Activated naive CD4-positive, alpha-beta T cell treated with anti-CD3 and anti-CD28 coated beads for 36 hours (primary cell): Measurements from ENCODE around the gene ALDH1A3. TPM values are rescaled to one million over a fixed set of nuclear protein-coding genes. Genes with fewer than 3 reads are reported as not detected.

ENCODE experiments used
- CTCF ChIA-PET: fragments of 350-600 bp; sonication (Branson Sonifier 250); formaldehyde crosslinking; loops from one replicate; lab custom pipeline; 2021; ENCODE audit warnings: antibody characterized with exemption; lab: Charles Lee
- DNase-seq: peaks from one replicate; pipeline ENCODE4 v3.0.0-alpha.2; 2020
- H3K27ac Mint-ChIP-seq: one replicate; pipeline ENCODE4 v1.8.0; 2021; ENCODE audit warnings: mild to moderate bottlenecking, mixed read lengths
- H3K27me3 Mint-ChIP-seq: one replicate; pipeline ENCODE4 v1.8.0; 2021; ENCODE audit warnings: low read depth, mixed read lengths
- H3K36me3 Mint-ChIP-seq: one replicate; pipeline ENCODE4 v1.8.0; 2021; ENCODE audit warnings: low read depth, mixed read lengths
- H3K4me1 Mint-ChIP-seq: one replicate; pipeline ENCODE4 v1.8.0; 2021; ENCODE audit warnings: low read depth, mixed read lengths
- H3K4me3 Mint-ChIP-seq: one replicate; pipeline ENCODE4 v1.8.0; 2021; ENCODE audit warnings: mild to moderate bottlenecking, moderate library complexity, mixed read lengths
- H3K9me3 Mint-ChIP-seq: one replicate; pipeline ENCODE4 v1.8.0; 2021; ENCODE audit warnings: mixed read lengths
- intact Hi-C: fragments of 100-400 bp; cut with micrococcal nuclease; formaldehyde crosslinking; loops from one replicate; pipeline ENCODE4 v1.15.1; 2023
- total RNA-seq, 2 experiments: library from RNA; stranded (reverse); gene quantifications; one replicate each; pipeline ENCODE4 v1.2.3, GENCODE V29; 2021

Gene ALDH1A3
- total RNA-seq, result not detected

GRCh38 chr15:100879464-100880138 is at the start of gene ALDH1A3:
Gene ALDH1A3, plus strand, starts transcription at chr15:100879831. Its CDS starts 77 bp downstream, at chr15:100879908.
- Mint-ChIP-seq H3K9me3 (no peaks in the 10 kb centered on the region), H3K4me3 (peak within 1 kb of the TSS; percentile 68), H3K27me3 (peaks cover 63% of the 10 kb centered on the region), H3K27ac (no peak within 1 kb of the TSS), H3K36me3 (no peaks in the 10 kb centered on the region), H3K4me1 (peaks cover 9% of the 10 kb centered on the region)
- intact Hi-C loops, result no loop called here
- CTCF ChIA-PET, result interaction anchor here (0.9 to 3.0 kb wide), 4 partner anchors 31 to 530 kb away, joined by 3 to 7 read pairs (median 4); no protein-coding TSS in a partner anchor
- peak; percentile 22 for DNase-seq

- Mint-ChIP-seq H3K27me3 (peaks cover 17% of the 10 kb centered on the region), H3K27ac (no peak overlapping the region), H3K4me3 (no peak overlapping the region), H3K36me3 (no peaks in the 10 kb centered on the region), H3K4me1 (no peaks in the 10 kb centered on the region), H3K9me3 (no peaks in the 10 kb centered on the region)
- intact Hi-C loops, result no loop called here
- DNase-seq, result no peak
- CTCF ChIA-PET, result no interaction called here
Observed at GRCh38 chr15:100831467-100831866, 48.2 kb upstream of the ALDH1A3 start.

DNA sequence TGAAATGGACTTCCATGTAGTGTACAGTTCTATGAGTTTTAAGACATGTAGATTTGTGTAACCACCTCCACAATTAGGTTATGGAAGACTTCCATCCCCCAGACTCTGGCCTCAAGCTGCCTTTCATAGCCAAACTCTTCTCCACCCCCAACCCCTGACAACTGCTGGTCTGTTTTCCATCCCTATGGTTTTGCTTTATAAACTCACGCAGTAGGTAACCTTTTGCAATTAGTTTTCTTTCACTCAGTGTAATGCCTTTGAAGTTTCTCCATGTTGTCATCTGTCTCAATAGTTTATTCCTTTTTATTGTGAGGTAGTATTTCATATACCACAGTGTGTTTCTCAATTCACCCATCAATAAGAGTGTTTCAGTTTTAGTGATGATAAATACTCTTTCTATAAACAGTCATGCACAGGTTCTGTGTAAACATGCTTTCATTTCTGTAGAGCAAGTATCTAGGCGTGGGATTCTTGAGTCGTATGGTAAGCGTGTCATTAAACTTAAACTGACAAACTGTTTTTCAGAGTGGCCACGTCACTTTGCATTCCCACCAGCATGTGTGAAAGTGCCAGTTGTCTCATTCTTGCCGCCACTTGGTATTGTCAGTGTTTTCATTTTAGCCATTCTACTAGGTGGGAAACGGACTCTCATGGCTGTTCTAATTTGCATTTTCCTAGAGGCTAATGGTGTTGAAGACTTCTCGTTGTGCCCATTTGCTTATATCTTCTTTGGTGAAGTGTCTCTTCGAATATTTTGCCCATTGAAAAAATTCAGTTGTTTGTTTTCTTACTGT is 47.3 kb upstream of the ALDH1A3 start:
- CTCF ChIA-PET, result no interaction called here
- no peak for DNase-seq
- intact Hi-C loops, result no loop called here
- Mint-ChIP-seq H3K4me1 (no peaks in the 10 kb centered on the region), H3K36me3 (no peaks in the 10 kb centered on the region), H3K27ac (no peak overlapping the region), H3K9me3 (no peaks in the 10 kb centered on the region), H3K4me3 (no peak overlapping the region), H3K27me3 (peaks cover 18% of the 10 kb centered on the region)

- no peaks in the 10 kb centered on the region for H3K36me3 Mint-ChIP-seq
- H3K27ac Mint-ChIP-seq, result no peak overlapping the region
- no peaks in the 10 kb centered on the region for H3K9me3 Mint-ChIP-seq
- H3K4me3 Mint-ChIP-seq, result no peak overlapping the region
- DNase-seq, result no peak
- peaks cover 21% of the 10 kb centered on the region for H3K27me3 Mint-ChIP-seq
- intact Hi-C loops, result no loop called here
- no peaks in the 10 kb centered on the region for H3K4me1 Mint-ChIP-seq
- CTCF ChIA-PET, result no interaction called here
Observed at GRCh38 chr15:100833417-100834389, 45.9 kb upstream of the ALDH1A3 start.

GRCh38 chr15:100834731-100835130 is 44.9 kb upstream of the ALDH1A3 start:
- H3K36me3 Mint-ChIP-seq, result no peaks in the 10 kb centered on the region
- intact Hi-C loops, result no loop called here

GRCh38 chr15:100835636-100836035 is 44.0 kb upstream of the ALDH1A3 start:
- no peak for DNase-seq
- H3K27ac Mint-ChIP-seq, result no peak overlapping the region
- H3K27me3 Mint-ChIP-seq, result peaks cover 21% of the 10 kb centered on the region
- no peaks in the 10 kb centered on the region for H3K9me3 Mint-ChIP-seq
- intact Hi-C loops, result no loop called here
- H3K36me3 Mint-ChIP-seq, result no peaks in the 10 kb centered on the region
- CTCF ChIA-PET, result interaction anchor here (1.5 kb wide), 1 partner anchor 36 kb away, joined by 8 read pairs; no protein-coding TSS in a partner anchor
- no peaks in the 10 kb centered on the region for H3K4me1 Mint-ChIP-seq
- H3K4me3 Mint-ChIP-seq, result no peak overlapping the region

More at GRCh38 chr15:100834731-100835130, 44.9 kb upstream of the ALDH1A3 start:
- no peaks in the 10 kb centered on the region for H3K4me1 Mint-ChIP-seq
- peaks cover 21% of the 10 kb centered on the region for H3K27me3 Mint-ChIP-seq
- no peak overlapping the region for H3K4me3 Mint-ChIP-seq
- DNase-seq, result no peak
- no peak overlapping the region for H3K27ac Mint-ChIP-seq
- H3K9me3 Mint-ChIP-seq, result no peaks in the 10 kb centered on the region
- CTCF ChIA-PET, result no interaction called here

- no peak for DNase-seq
- Mint-ChIP-seq H3K4me1 (no peaks in the 10 kb centered on the region), H3K9me3 (no peaks in the 10 kb centered on the region), H3K27ac (no peak overlapping the region), H3K36me3 (no peaks in the 10 kb centered on the region), H3K27me3 (peaks cover 19% of the 10 kb centered on the region), H3K4me3 (no peak overlapping the region)
- intact Hi-C loops, result no loop called here
- CTCF ChIA-PET, result interaction anchor here (1.5 kb wide), 1 partner anchor 35 kb away, joined by 8 read pairs; no protein-coding TSS in a partner anchor
Observed at GRCh38 chr15:100836501-100836900, 43.1 kb upstream of the ALDH1A3 start.

DNA sequence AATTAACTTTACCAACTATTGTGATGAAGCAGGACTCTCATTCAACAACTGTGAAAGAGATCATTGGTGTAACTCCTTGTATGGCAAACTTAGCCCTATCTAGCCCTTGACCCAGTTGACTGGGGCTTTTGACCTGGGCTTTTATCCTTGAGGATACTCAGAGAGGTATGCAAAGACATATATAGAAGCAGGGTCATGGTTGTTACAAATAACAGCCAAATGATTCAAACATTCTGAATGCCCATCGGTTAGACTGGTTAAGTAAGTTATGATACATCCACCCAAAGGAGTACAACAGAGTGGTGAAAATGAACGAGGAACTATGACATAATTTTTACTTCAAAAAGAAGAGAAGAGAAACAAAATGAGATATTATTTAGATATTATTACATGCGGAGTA is 38.2 kb upstream of the ALDH1A3 start:
- intact Hi-C loops, result no loop called here
- Mint-ChIP-seq H3K36me3 (no peaks in the 10 kb centered on the region), H3K4me3 (no peak overlapping the region), H3K4me1 (no peaks in the 10 kb centered on the region), H3K27me3 (peaks cover 7% of the 10 kb centered on the region), H3K9me3 (no peaks in the 10 kb centered on the region), H3K27ac (no peak overlapping the region)
- no peak for DNase-seq
- CTCF ChIA-PET, result no interaction called here

GRCh38 chr15:100842756-100843730 is 36.6 kb upstream of the ALDH1A3 start:
- no peaks in the 10 kb centered on the region for H3K4me1 Mint-ChIP-seq
- peaks cover 6% of the 10 kb centered on the region for H3K27me3 Mint-ChIP-seq
- no peaks in the 10 kb centered on the region for H3K9me3 Mint-ChIP-seq
- no peak overlapping the region for H3K4me3 Mint-ChIP-seq
- H3K27ac Mint-ChIP-seq, result no peak overlapping the region
- intact Hi-C loops, result no loop called here
- H3K36me3 Mint-ChIP-seq, result no peaks in the 10 kb centered on the region
- CTCF ChIA-PET, result interaction anchor here (0.6 to 1.5 kb wide), 4 partner anchors 21 to 30 kb away, joined by 3 to 6 read pairs (median 4); no protein-coding TSS in a partner anchor
- no peak for DNase-seq

- CTCF ChIA-PET, result interaction anchor here (1.5 kb wide), 1 partner anchor 25 kb away, joined by 6 read pairs; no protein-coding TSS in a partner anchor
- no peaks in the 10 kb centered on the region for H3K36me3 Mint-ChIP-seq
- H3K4me1 Mint-ChIP-seq, result peaks cover 2% of the 10 kb centered on the region
- no peaks in the 10 kb centered on the region for H3K9me3 Mint-ChIP-seq
- DNase-seq, result no peak
- intact Hi-C loops, result no loop called here
- no peak overlapping the region for H3K4me3 Mint-ChIP-seq
- H3K27me3 Mint-ChIP-seq, result peaks cover 10% of the 10 kb centered on the region
- no peak overlapping the region for H3K27ac Mint-ChIP-seq
Observed at GRCh38 chr15:100844167-100844566, 35.5 kb upstream of the ALDH1A3 start.

GRCh38 chr15:100844778-100845177 is 34.9 kb upstream of the ALDH1A3 start:
- H3K27me3 Mint-ChIP-seq, result peaks cover 10% of the 10 kb centered on the region
- no peak overlapping the region for H3K4me3 Mint-ChIP-seq
- no peak for DNase-seq
- peaks cover 4% of the 10 kb centered on the region for H3K4me1 Mint-ChIP-seq
- H3K27ac Mint-ChIP-seq, result no peak overlapping the region
- H3K36me3 Mint-ChIP-seq, result no peaks in the 10 kb centered on the region
- no peaks in the 10 kb centered on the region for H3K9me3 Mint-ChIP-seq
- CTCF ChIA-PET, result no interaction called here
- intact Hi-C loops, result no loop called here
